OCI-LY7 (cell line): Measurements from ENCODE around the gene MKRN3. TPM values are rescaled to one million over a fixed set of nuclear protein-coding genes. Genes with fewer than 3 reads are reported as not detected.

Source experiments
- BruUV-seq: library from RNA; stranded (reverse); fragments of 400-500 nt; replicated peaks from 2 replicates; lab custom pipeline; 2021; lab: Mats Ljungman, UMichigan
- CTCF ChIA-PET: fragments of 300-600 bp; sonication (Branson Sonifier 250); formaldehyde crosslinking; loops from one replicate; lab custom pipeline; 2022; ENCODE audit warnings: antibody characterized with exemption; ENCODE audit not compliant: unreplicated experiment; lab: Charles Lee
- POLR2A ChIA-PET: fragments of 300-600 bp; sonication (Branson Sonifier 250); formaldehyde crosslinking; loops from one replicate; lab custom pipeline; 2022; ENCODE audit warnings: antibody characterized with exemption; lab: Charles Lee
- DNase-seq: peaks from one replicate; pipeline ENCODE4 v3.0.0-alpha.2; 2015; ENCODE audit warnings: low spot score
- H2AFZ ChIP-seq: fragments of 200-600 bp; sonication (generic), shearing (Covaris generic); 2 replicates; pipeline ENCODE4 v1.6.1; 2014; ENCODE audit warnings: mild to moderate bottlenecking, antibody characterized with exemption, low read length, moderate library complexity
- H3K27ac ChIP-seq: fragments of 200-600 bp; sonication (generic); 2 replicates; pipeline ENCODE4 v1.5.1; 2014; ENCODE audit warnings: mixed run types, low read depth, mild to moderate bottlenecking, moderate library complexity, low read length, inconsistent platforms; ENCODE audit not compliant: poor library complexity, severe bottlenecking
- H3K36me3 ChIP-seq: fragments of 200-600 bp; sonication (generic); 2 replicates; pipeline ENCODE4 v1.6.1; 2014; ENCODE audit warnings: mild to moderate bottlenecking, antibody characterized with exemption, low read length, moderate library complexity, mixed read lengths; ENCODE audit not compliant: insufficient read depth
- H3K4me1 ChIP-seq: fragments of 200-600 bp; sonication (generic); 2 replicates; pipeline ENCODE4 v1.5.1; 2014; ENCODE audit warnings: mild to moderate bottlenecking, low read length; ENCODE audit not compliant: insufficient read depth, poor library complexity, severe bottlenecking
- H3K4me2 ChIP-seq: fragments of 200-600 bp; sonication (generic); 2 replicates; pipeline ENCODE4 v1.6.1; 2014; ENCODE audit warnings: mild to moderate bottlenecking, low read length
- H3K4me3 ChIP-seq: fragments of 200-600 bp; sonication (generic); 2 replicates; pipeline ENCODE4 v1.5.1; 2014; ENCODE audit warnings: mild to moderate bottlenecking, low read depth, low read length; ENCODE audit not compliant: poor library complexity, severe bottlenecking
- H3K79me2 ChIP-seq: fragments of 200-600 bp; sonication (generic); 2 replicates; pipeline ENCODE4 v1.6.1; 2016; ENCODE audit warnings: low read depth, mild to moderate bottlenecking, low read length, moderate library complexity, mixed read lengths; ENCODE audit not compliant: insufficient read depth
- H3K9me2 ChIP-seq: fragments of 200-600 bp; sonication (generic); 2 replicates; pipeline ENCODE4 v1.6.1; 2016; ENCODE audit warnings: mild to moderate bottlenecking, low read length, mixed read lengths; ENCODE audit not compliant: insufficient read depth
- H3K9me3 ChIP-seq: fragments of 200-600 bp; sonication (generic); 2 replicates; pipeline ENCODE4 v1.6.1; 2014; ENCODE audit warnings: mild to moderate bottlenecking, mixed run types, low read length, mixed read lengths
- H4K20me1 ChIP-seq: fragments of 200-600 bp; sonication (generic); 2 replicates; pipeline ENCODE4 v1.6.1; 2014; ENCODE audit warnings: mild to moderate bottlenecking, antibody characterized with exemption, low read length, moderate library complexity, mixed read lengths; ENCODE audit not compliant: insufficient read depth
- EZH2phosphoT487 ChIP-seq: fragments of 200-600 bp; sonication (generic); IDR thresholded peaks from 2 replicates; pipeline ENCODE4 v1.6.1; 2018; ENCODE audit warnings: low read depth, borderline replicate concordance, mild to moderate bottlenecking, mixed run types, antibody characterized with exemption, low read length, moderate library complexity, mixed read lengths
- intact Hi-C: fragments of 100-400 bp; cut with micrococcal nuclease; formaldehyde crosslinking; loops from one replicate; pipeline ENCODE4 v1.10.0; 2022; ENCODE audit not compliant: unreplicated experiment
- total RNA-seq, 2 experiments: library from RNA; depleted of rRNA in 1 of 2; stranded (reverse); fragments of >200 nt in 1 of 2; shearing (Covaris generic) in 1 of 2; gene quantifications; 2 replicates each; pipeline ENCODE4 v1.2.3, GENCODE V29; 2014 to 2022
- TF ChIP-seq, protein P1 (sequence below): fragments of 200-600 bp; sonication (generic); conservative IDR thresholded peaks from 2 replicates; pipeline ENCODE4 v1.5.1; 2014; ENCODE audit warnings: mild to moderate bottlenecking, antibody characterized with exemption, low read length, moderate library complexity, mixed read lengths

MKRN3 gene
- total RNA-seq, 2 experiments from 2014 or later, result not detected

DNA sequence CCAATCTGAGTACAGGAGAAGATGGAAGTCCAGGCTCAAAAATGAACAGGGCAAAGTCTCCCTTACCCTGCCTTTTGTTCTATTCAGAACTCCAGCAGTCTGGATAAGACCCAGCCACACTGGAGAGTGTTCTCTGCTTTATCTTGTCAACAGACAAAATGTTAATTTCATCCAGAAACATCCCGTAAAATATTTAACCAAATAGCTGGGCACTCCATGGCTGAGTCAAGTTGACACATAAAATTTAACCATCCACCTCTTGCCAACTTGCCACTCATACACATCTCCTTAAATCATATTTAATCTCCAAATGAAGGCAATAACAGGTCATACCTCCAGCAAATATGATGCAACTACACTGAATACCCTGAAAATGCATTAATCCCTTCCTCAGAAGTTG, 33.6 kb downstream of the MKRN3 start:
- intact Hi-C loops, result no loop called here
- no peaks in the 10 kb centered on the region for H3K79me2 ChIP-seq
- H3K4me2 ChIP-seq, result no peak overlapping the region
- ChIA-PET POLR2A (no interaction called here), CTCF (no interaction called here)
- H3K9me2 ChIP-seq, result no peaks in the 10 kb centered on the region
- H3K9me3 ChIP-seq, result no peaks in the 10 kb centered on the region
- no peak for DNase-seq
- no peak overlapping the region for H3K27ac ChIP-seq
- no peaks in the 10 kb centered on the region for H3K4me1 ChIP-seq
- no TSS peak for BruUV-seq
- no peak overlapping the region for H3K4me3 ChIP-seq
- H2AFZ ChIP-seq, result no peak overlapping the region
- no peaks in the 10 kb centered on the region for H3K36me3 ChIP-seq
- TF ChIP-seq, protein P1, sequence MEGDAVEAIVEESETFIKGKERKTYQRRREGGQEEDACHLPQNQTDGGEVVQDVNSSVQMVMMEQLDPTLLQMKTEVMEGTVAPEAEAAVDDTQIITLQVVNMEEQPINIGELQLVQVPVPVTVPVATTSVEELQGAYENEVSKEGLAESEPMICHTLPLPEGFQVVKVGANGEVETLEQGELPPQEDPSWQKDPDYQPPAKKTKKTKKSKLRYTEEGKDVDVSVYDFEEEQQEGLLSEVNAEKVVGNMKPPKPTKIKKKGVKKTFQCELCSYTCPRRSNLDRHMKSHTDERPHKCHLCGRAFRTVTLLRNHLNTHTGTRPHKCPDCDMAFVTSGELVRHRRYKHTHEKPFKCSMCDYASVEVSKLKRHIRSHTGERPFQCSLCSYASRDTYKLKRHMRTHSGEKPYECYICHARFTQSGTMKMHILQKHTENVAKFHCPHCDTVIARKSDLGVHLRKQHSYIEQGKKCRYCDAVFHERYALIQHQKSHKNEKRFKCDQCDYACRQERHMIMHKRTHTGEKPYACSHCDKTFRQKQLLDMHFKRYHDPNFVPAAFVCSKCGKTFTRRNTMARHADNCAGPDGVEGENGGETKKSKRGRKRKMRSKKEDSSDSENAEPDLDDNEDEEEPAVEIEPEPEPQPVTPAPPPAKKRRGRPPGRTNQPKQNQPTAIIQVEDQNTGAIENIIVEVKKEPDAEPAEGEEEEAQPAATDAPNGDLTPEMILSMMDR, result no peak
- no peak for TF ChIP-seq EZH2phosphoT487
- no peaks in the 10 kb centered on the region for H4K20me1 ChIP-seq

DNA sequence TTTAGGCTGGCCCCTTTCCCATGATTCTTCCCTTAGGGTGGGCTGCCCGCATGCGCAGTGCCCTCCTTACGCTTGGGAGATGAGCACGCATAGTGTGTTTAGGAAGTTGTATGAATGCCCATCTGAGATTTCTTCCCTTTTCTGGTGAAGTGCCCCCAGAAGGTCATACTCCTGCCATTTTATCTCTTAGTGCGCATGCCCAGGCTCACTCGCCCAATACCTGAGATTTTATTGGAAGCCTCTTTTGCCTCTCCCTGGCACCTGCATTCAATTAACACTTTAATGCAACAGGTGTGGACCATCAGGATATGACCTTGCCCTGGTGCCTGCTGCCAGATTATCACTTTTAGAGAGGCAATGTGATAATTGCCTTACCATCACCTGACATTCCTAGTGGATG, 36.6 kb downstream of the MKRN3 start:
- H3K4me3 ChIP-seq, result no peak overlapping the region
- H3K79me2 ChIP-seq, result no peaks in the 10 kb centered on the region
- no peak overlapping the region for H2AFZ ChIP-seq
- no peaks in the 10 kb centered on the region for H3K9me2 ChIP-seq
- intact Hi-C loops, result no loop called here
- no peaks in the 10 kb centered on the region for H3K36me3 ChIP-seq
- DNase-seq, result no peak
- H3K4me2 ChIP-seq, result no peak overlapping the region
- no peaks in the 10 kb centered on the region for H4K20me1 ChIP-seq
- ChIA-PET POLR2A (no interaction called here), CTCF (no interaction called here)
- no peaks in the 10 kb centered on the region for H3K4me1 ChIP-seq
- BruUV-seq, result no TSS peak
- no peak overlapping the region for H3K27ac ChIP-seq
- TF ChIP-seq, protein P1, result no peak
- no peak for TF ChIP-seq EZH2phosphoT487
- H3K9me3 ChIP-seq, result no peaks in the 10 kb centered on the region

DNA sequence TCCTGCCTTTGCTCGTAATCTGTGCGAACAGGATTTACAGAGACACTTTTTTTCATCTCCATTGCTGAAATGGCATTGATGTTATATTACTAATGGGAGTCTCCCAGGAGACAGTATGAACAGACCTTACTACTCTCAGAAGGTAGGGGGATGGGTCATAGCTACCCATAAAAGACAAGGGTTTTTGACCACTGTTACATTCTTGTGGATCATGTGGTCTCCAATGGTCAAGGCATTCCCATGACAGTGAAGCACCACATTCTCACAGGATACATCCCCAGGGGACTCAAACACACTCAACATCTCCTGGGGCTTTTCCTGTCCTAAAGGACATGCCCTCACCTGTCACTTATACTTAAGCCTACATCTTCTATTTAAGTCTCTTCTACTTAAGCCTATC, 40.8 kb downstream of the MKRN3 start:
- ChIA-PET POLR2A (no interaction called here), CTCF (no interaction called here)
- H2AFZ ChIP-seq, result no peak overlapping the region
- H4K20me1 ChIP-seq, result no peaks in the 10 kb centered on the region
- H3K27ac ChIP-seq, result no peak overlapping the region
- DNase-seq, result no peak
- no peaks in the 10 kb centered on the region for H3K9me2 ChIP-seq
- H3K79me2 ChIP-seq, result no peaks in the 10 kb centered on the region
- no peaks in the 10 kb centered on the region for H3K4me1 ChIP-seq
- intact Hi-C loops, result no loop called here
- no peak overlapping the region for H3K4me2 ChIP-seq
- H3K9me3 ChIP-seq, result no peaks in the 10 kb centered on the region
- H3K4me3 ChIP-seq, result no peak overlapping the region
- TF ChIP-seq, protein P1, result no peak
- TF ChIP-seq EZH2phosphoT487, result no peak
- no peaks in the 10 kb centered on the region for H3K36me3 ChIP-seq
- no TSS peak for BruUV-seq
